H1 (cell line): ENCODE measurements around the gene POLR3K. TPM values are rescaled to one million over a fixed set of nuclear protein-coding genes. Genes with fewer than 3 reads are reported as not detected.

Experiments used
- CEBPB ChIP-seq: IDR thresholded peaks from 2 replicates; pipeline ENCODE4 v1.6.1; 2012; ENCODE audit warnings: low read depth, low read length
- CHD1 ChIP-seq: IDR thresholded peaks from 2 replicates; pipeline ENCODE4 v1.6.1; 2012; ENCODE audit warnings: low read depth, low read length, improper control_type of control experiment
- CHD7 ChIP-seq: fragments of 300-600 bp; sonication (generic); IDR thresholded peaks from 2 replicates; pipeline ENCODE4 v1.7.1; 2012; ENCODE audit warnings: low read length, moderate library complexity, mild to moderate bottlenecking, inconsistent platforms; ENCODE audit not compliant: insufficient replicate concordance
- EGR1 ChIP-seq: IDR thresholded peaks from 2 replicates; pipeline ENCODE4 v1.6.1; 2011; ENCODE audit warnings: low read depth, low read length, borderline replicate concordance
- PHF8 ChIP-seq: fragments of 200-600 bp; sonication (generic); conservative IDR thresholded peaks from 2 replicates; pipeline ENCODE4 v1.7.1; 2012; ENCODE audit warnings: low read depth, mild to moderate bottlenecking, inconsistent platforms, low read length, moderate library complexity
- POLR2A ChIP-seq, 2 experiments: IDR thresholded peaks; 1 replicate in 1 of 2; 2 replicates in 1 of 2; pipeline ENCODE4 v1.6.1; 2011; ENCODE audit warnings: low read depth in 2 of 2, low read length in 2 of 2, mild to moderate bottlenecking in 2 of 2; ENCODE audit errors: control extremely low read depth in 1 of 2
- polyA plus RNA-seq, 7 experiments: library from polyadenylated mRNA; depleted of rRNA in 3 of 7; stranded (reverse) in 5 of 7; unstranded in 2 of 7; fragments of >200 nt in 5 of 7; fragments of 200-250 nt in 2 of 7; gene quantifications; 1 replicate in 5 of 7; 2 replicates in 1 of 7; 4 replicates in 1 of 7; pipeline versions ENCODE4 v1.2.1 to v1.2.3, GENCODE V29; 2011 to 2013; ENCODE audit warnings: missing spikeins in 2 of 7, mixed read lengths in 2 of 7
- total RNA-seq: library from RNA; stranded (reverse); fragmentation: NEBNext Ultra II Directional; extraction: Animal tissue kit (Norgen Biotek cat#: 25700); gene quantifications from 2 replicates; pipeline ENCODE4 v1.2.1, GENCODE V29; 2021

POLR3K gene
- total and polyA plus RNA-seq, 2 of the 8 experiments (the other 6 are each of a cell fraction or from before 2014, with no cell fraction given): 45.4 to 80.5 TPM

DNA sequence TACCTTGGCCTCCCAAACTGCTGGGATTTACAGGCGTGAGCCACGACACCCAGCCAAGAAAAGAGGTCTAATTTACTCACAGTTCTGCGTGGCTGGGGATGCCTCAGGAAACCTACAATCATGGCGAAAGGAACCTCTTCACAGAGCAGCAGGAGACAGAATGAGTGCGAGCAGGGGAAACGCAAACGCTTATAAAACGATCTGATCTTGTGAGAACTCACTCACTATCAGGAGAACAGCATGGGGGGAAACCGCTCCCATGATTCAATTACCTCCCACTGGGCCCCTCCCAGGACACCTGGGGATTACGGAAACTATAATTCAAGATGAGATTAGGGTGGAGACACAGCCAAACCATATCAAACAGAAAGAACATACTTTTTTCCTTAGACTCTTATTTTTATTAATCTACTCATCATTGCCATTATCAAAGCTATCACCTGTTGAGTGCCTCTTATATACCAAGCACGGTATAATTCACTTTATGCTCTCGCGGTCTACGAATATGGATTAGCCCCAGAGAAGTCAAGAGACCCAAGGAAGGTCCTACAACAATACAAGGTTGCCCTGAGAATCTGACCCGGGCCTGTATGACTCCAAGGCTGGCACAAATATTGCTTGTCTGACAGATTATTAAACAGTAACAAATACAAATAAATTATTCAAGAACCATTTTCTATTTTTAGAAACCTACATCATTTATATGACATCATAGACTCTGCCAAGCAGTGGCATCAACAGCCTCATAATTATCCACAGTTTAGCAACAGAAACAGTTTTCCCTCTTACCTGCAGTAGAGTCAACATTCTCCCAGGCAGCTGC lies 2.4 kb downstream of the POLR3K start (continued):
- TF ChIP-seq CHD7: no peak
- TF ChIP-seq CHD1: no peak
- no peak for TF ChIP-seq PHF8
- TF ChIP-seq POLR2A (IDR thresholded peaks at IDR 0.05; ENCODE audit: control extremely low read depth in 1 of 2, low read depth in 2 of 2, low read length in 2 of 2): no peak
- no peak for TF ChIP-seq CEBPB
- TF ChIP-seq EGR1: no peak
